ENCODE measurements around the gene PLXNB1.

The PLXNB1 gene

DNA sequence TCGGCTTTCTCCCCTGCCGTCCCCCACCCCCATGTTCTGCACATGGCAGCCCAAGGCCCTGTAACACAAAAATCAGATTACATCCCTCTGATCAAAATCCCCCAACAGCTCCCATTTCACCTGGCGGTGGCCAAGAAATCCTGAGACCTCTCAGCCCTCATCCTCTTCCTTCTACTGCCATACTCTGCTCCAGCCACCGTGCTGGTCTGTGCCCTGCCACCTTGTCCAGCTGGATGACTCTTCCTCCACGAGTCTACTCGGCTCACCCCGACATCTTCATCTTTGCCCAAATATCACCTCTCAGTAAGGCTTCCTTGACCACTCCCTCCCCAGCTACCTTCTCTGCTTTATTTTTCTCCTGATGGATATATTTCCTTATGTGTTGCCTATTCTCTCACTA is 7.0 kb upstream of the PLXNB1 start:
- TF ChIP-seq TAF1 (IDR thresholded peaks at IDR 0.05; ENCODE audit: borderline replicate concordance, insufficient read depth, low read length) (no peak), REST (IDR thresholded peaks at IDR 0.05; ENCODE audit: insufficient read depth in 1 of 2, low read depth in 2 of 2, low read length in 2 of 2) (no peak), SIN3A (IDR thresholded peaks at IDR 0.05; ENCODE audit: borderline replicate concordance, insufficient read depth, low read length) (no peak), POLR2AphosphoS5 (IDR thresholded peaks at IDR 0.05; ENCODE audit: low read depth, low read length) (no peak), FOXP2 (optimal IDR thresholded peaks at IDR 0.05; ENCODE audit: borderline replicate concordance, extremely low read depth, extremely low read length, insufficient read depth) (no peak)

- TF ChIP-seq POLR2AphosphoS5 (IDR thresholded peaks at IDR 0.05; ENCODE audit: low read depth, low read length) (no peak), SIN3A (IDR thresholded peaks at IDR 0.05; ENCODE audit: borderline replicate concordance, insufficient read depth, low read length) (no peak), TAF1 (IDR thresholded peaks at IDR 0.05; ENCODE audit: borderline replicate concordance, insufficient read depth, low read length) (no peak), REST (IDR thresholded peaks at IDR 0.05; ENCODE audit: insufficient read depth in 1 of 2, low read depth in 2 of 2, low read length in 2 of 2) (no peak), FOXP2 (optimal IDR thresholded peaks at IDR 0.05; ENCODE audit: borderline replicate concordance, extremely low read depth, extremely low read length, insufficient read depth) (no peak)
Observed at GRCh38 chr3:48436477-48436787, 6.5 kb upstream of the PLXNB1 start.

- TF ChIP-seq SIN3A (IDR thresholded peaks at IDR 0.05; ENCODE audit: borderline replicate concordance, insufficient read depth, low read length) = no peak
- no peak for TF ChIP-seq TAF1 (IDR thresholded peaks at IDR 0.05; ENCODE audit: borderline replicate concordance, insufficient read depth, low read length)
- TF ChIP-seq REST (IDR thresholded peaks at IDR 0.05; ENCODE audit: insufficient read depth in 1 of 2, low read depth in 2 of 2, low read length in 2 of 2) = no peak
- peak; percentile 24 for TF ChIP-seq FOXP2 (optimal IDR thresholded peaks at IDR 0.05; ENCODE audit: borderline replicate concordance, extremely low read depth, extremely low read length, insufficient read depth)
- no peak for TF ChIP-seq POLR2AphosphoS5 (IDR thresholded peaks at IDR 0.05; ENCODE audit: low read depth, low read length)
Observed at GRCh38 chr3:48435774-48436476, 6.0 kb upstream of the PLXNB1 start.

DNA sequence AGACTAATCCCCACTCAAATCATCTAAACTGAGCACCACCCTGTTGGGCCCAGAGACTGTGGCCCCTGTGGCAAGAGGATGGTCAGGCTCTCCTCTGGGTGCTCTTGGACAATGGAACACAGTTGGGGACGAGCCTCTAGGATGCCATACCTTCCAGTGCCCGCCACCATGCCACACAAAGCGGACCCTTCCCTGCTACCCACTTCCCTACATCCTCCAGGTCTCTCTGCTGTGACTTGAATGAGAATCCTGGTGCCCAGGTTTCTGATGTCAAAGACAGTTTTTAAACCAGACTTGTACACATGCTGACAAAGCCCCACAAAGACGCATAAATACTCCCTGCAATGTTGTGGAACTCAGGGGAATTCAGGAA is 5.3 kb upstream of the PLXNB1 start:
- TF ChIP-seq TAF1 (IDR thresholded peaks at IDR 0.05; ENCODE audit: borderline replicate concordance, insufficient read depth, low read length) = no peak
- no peak for TF ChIP-seq POLR2AphosphoS5 (IDR thresholded peaks at IDR 0.05; ENCODE audit: low read depth, low read length)
- no peak for TF ChIP-seq FOXP2 (optimal IDR thresholded peaks at IDR 0.05; ENCODE audit: borderline replicate concordance, extremely low read depth, extremely low read length, insufficient read depth)
- no peak for TF ChIP-seq SIN3A (IDR thresholded peaks at IDR 0.05; ENCODE audit: borderline replicate concordance, insufficient read depth, low read length)
- TF ChIP-seq REST (IDR thresholded peaks at IDR 0.05; ENCODE audit: insufficient read depth in 1 of 2, low read depth in 2 of 2, low read length in 2 of 2) = no peak

All from PFSK-1 (cell line).